SK-N-SH treated with all-trans-retinoic acid at 6 μM for 48 hours (cell line): Measurements from ENCODE around the gene OSBPL3.

Source experiments
- ZFP30 ChIP-seq: fragments of 450-650 bp; formaldehyde crosslinking; IDR thresholded peaks from 2 replicates; pipeline ENCODE4 v1.5.0; 2022; ENCODE audit warnings: mild to moderate bottlenecking, moderate library complexity
- ZNF70 ChIP-seq: fragments of 450-650 bp; formaldehyde crosslinking; IDR thresholded peaks from 2 replicates; pipeline ENCODE4 v1.5.0; 2020; ENCODE audit warnings: mild to moderate bottlenecking, moderate library complexity
- TF ChIP-seq, protein P1 (sequence below): fragments of 250-450 bp; sonication (Bioruptor Pico); IDR thresholded peaks from 2 replicates; pipeline ENCODE4 v1.8.0; 2021; ENCODE audit warnings: low read depth, mild to moderate bottlenecking, moderate library complexity, borderline replicate concordance

DNA sequence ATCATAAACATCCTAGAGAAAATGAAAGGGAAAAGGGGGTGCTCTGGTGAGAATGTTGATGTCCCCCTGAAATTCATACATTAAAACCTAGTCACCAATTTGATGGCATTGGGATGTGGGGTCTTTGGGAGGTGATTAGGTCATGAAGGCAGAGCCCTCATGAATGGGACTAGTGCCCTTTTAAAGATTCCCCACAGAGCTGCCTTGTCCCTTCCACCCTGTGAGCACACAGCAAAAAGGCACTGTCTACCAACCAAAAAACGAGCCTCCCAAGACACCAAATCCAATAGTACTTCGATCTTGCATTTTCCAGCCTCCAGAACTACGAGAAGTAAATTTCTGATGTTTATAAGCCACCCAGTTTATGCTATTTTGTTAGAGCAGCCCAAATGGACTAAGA is 47.6 kb downstream of the OSBPL3 start:
- TF ChIP-seq ZNF70, result no peak
- TF ChIP-seq ZFP30 (CRISPR knock-in tag), result no peak
- TF ChIP-seq, protein P1, sequence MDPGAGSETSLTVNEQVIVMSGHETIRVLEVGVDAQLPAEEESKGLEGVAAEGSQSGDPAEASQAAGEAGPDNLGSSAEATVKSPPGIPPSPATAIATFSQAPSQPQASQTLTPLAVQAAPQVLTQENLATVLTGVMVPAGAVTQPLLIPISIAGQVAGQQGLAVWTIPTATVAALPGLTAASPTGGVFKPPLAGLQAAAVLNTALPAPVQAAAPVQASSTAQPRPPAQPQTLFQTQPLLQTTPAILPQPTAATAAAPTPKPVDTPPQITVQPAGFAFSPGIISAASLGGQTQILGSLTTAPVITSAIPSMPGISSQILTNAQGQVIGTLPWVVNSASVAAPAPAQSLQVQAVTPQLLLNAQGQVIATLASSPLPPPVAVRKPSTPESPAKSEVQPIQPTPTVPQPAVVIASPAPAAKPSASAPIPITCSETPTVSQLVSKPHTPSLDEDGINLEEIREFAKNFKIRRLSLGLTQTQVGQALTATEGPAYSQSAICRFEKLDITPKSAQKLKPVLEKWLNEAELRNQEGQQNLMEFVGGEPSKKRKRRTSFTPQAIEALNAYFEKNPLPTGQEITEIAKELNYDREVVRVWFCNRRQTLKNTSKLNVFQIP, result no peak
